MM.1S (cell line): Measurements from ENCODE around the gene TMEM175.

Source experiments
- DNase-seq: peaks from one replicate; pipeline ENCODE4 v3.0.0-alpha.2; 2015
- H2AFZ ChIP-seq: fragments of 300-600 bp; sonication (generic); 2 replicates; pipeline ENCODE4 v1.6.0; 2016; ENCODE audit warnings: antibody characterized with exemption, low read length
- H3F3A ChIP-seq: fragments of 300-600 bp; sonication (generic); 2 replicates; pipeline ENCODE4 v1.6.1; 2016; ENCODE audit warnings: mild to moderate bottlenecking, antibody characterized with exemption, low read length, moderate library complexity, mixed read lengths; ENCODE audit not compliant: insufficient read depth
- H3K27ac ChIP-seq: fragments of 300-600 bp; sonication (generic); 2 replicates; pipeline ENCODE4 v1.5.1; 2016; ENCODE audit warnings: mild to moderate bottlenecking, low read length
- H3K27me3 ChIP-seq: fragments of 300-600 bp; sonication (generic); replicated peaks from 2 replicates; pipeline ENCODE4 v1.6.0; 2016; ENCODE audit warnings: low read length; ENCODE audit not compliant: insufficient read depth
- H3K36me3 ChIP-seq: fragments of 300-600 bp; sonication (generic); replicated peaks from 2 replicates; pipeline ENCODE4 v1.6.1; 2016; ENCODE audit warnings: mild to moderate bottlenecking, low read length, mixed read lengths; ENCODE audit not compliant: insufficient read depth
- H3K4me1 ChIP-seq: fragments of 300-600 bp; sonication (generic); 2 replicates; pipeline ENCODE4 v1.6.1; 2016; ENCODE audit warnings: low read length, mixed read lengths
- H3K4me2 ChIP-seq: fragments of 300-600 bp; sonication (generic); 2 replicates; pipeline ENCODE4 v1.6.0; 2016; ENCODE audit warnings: low read depth, low read length
- H3K4me3 ChIP-seq: fragments of 300-600 bp; sonication (generic); 2 replicates; pipeline ENCODE4 v1.5.1; 2016; ENCODE audit warnings: low read length, mixed read lengths
- H3K79me2 ChIP-seq: fragments of 300-600 bp; sonication (generic); 2 replicates; pipeline ENCODE4 v1.6.1; 2016; ENCODE audit warnings: mixed run types, low read length, mixed read lengths
- H3K9ac ChIP-seq: fragments of 300-600 bp; sonication (generic); 2 replicates; pipeline ENCODE4 v1.6.1; 2016; ENCODE audit warnings: low read length, mixed read lengths
- H3K9me2 ChIP-seq: fragments of 300-600 bp; sonication (generic); replicated peaks from 2 replicates; pipeline ENCODE4 v1.6.1; 2016; ENCODE audit warnings: mild to moderate bottlenecking, low read length, mixed read lengths; ENCODE audit not compliant: insufficient read depth
- H3K9me3 ChIP-seq: fragments of 300-600 bp; sonication (generic); replicated peaks from 2 replicates; pipeline ENCODE4 v1.6.1; 2016; ENCODE audit warnings: mild to moderate bottlenecking, low read length, mixed read lengths; ENCODE audit not compliant: insufficient read depth
- H4K20me1 ChIP-seq: fragments of 300-600 bp; sonication (generic); 2 replicates; pipeline ENCODE4 v1.6.1; 2016; ENCODE audit warnings: mild to moderate bottlenecking, low read length, moderate library complexity, mixed read lengths; ENCODE audit not compliant: insufficient read depth
- EZH2 ChIP-seq: fragments of 300-600 bp; sonication (generic); optimal IDR thresholded peaks from 2 replicates; pipeline ENCODE3; 2017; ENCODE audit warnings: low read depth, mild to moderate bottlenecking, antibody characterized with exemption, low read length, mixed read lengths
- EZH2phosphoT487 ChIP-seq: fragments of 300-600 bp; sonication (generic); IDR thresholded peaks from 2 replicates; pipeline ENCODE4 v1.6.1; 2018; ENCODE audit warnings: antibody characterized with exemption, low read length
- TF ChIP-seq, protein P1 (sequence below): fragments of 300-600 bp; sonication (generic); IDR thresholded peaks from 2 replicates; pipeline ENCODE4 v1.5.1; 2016; ENCODE audit warnings: antibody characterized with exemption, low read length, mixed read lengths

The TMEM175 gene

DNA sequence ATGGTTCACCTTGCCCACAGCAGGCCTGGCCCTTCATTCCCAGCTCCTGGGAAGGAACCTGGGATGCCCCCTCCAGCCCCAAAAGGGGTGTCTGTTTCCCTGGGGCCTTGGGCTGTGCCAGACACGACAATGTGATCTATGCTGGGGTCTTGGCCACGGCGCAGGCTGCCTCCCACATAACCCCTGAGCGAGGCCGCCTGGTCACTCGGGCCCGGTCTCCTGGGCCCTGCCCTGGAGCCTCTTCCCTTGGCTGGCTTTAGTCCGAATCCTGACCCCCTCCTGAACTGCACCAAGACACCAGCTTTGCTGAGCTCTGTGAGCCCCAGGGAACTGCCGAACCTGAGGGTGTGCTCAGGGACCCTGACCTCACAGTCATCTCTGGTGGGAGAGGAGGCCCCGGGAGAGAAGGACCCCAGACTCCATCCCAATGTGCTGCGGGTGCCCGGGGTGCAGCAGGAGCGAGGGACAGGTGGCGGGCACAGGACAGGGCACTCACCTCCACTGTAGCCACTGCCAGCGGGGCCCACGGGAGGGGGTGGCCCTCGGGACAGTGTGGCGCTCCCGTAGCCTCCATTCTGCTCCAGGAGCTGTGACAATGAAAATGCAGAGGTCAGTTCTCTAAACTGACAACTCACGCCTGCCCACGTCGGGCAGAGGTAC, 42.1 kb upstream of the TMEM175 start:
- Histone ChIP-seq H3K4me3 (no peak overlapping the region), H3K4me2 (no peak overlapping the region), H4K20me1 (no peaks in the 10 kb centered on the region), H3K36me3 (peaks cover 6% of the 10 kb centered on the region; the same call in 1 of the 2 replicates), H3K27ac (no peak overlapping the region), H3K9ac (no peak overlapping the region), H3F3A (no peaks in the 10 kb centered on the region), H3K9me3 (no peaks in the 10 kb centered on the region), H3K9me2 (no peaks in the 10 kb centered on the region), H2AFZ (no peak overlapping the region), H3K27me3 (no peaks in the 10 kb centered on the region), H3K4me1 (no peaks in the 10 kb centered on the region), H3K79me2 (no peaks in the 10 kb centered on the region)
- no peak for DNase-seq
- TF ChIP-seq EZH2 = no peak
- no peak for TF ChIP-seq EZH2phosphoT487
- TF ChIP-seq, protein P1, sequence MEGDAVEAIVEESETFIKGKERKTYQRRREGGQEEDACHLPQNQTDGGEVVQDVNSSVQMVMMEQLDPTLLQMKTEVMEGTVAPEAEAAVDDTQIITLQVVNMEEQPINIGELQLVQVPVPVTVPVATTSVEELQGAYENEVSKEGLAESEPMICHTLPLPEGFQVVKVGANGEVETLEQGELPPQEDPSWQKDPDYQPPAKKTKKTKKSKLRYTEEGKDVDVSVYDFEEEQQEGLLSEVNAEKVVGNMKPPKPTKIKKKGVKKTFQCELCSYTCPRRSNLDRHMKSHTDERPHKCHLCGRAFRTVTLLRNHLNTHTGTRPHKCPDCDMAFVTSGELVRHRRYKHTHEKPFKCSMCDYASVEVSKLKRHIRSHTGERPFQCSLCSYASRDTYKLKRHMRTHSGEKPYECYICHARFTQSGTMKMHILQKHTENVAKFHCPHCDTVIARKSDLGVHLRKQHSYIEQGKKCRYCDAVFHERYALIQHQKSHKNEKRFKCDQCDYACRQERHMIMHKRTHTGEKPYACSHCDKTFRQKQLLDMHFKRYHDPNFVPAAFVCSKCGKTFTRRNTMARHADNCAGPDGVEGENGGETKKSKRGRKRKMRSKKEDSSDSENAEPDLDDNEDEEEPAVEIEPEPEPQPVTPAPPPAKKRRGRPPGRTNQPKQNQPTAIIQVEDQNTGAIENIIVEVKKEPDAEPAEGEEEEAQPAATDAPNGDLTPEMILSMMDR = no peak

DNA sequence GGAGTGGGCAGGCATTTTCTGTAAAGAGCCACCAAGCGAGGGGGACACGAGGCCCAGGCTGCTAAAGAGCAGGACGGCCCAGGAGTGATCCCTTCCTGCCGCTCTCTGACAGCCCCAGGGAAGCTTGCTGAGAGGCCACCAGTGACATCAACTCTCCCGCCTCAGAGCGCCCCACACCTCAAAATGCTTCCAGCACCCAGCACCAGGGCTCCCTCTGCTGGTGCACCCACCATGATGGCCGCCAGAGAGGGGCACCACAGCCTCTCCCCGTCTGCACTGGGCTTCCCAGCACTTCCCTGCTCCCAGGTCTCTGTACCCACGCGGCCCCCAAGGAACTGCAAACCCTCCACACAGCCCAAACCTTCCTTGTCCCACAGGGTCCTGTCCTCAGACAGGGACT, 40.5 kb upstream of the TMEM175 start:
- H3K9me3 ChIP-seq = no peaks in the 10 kb centered on the region
- no peak overlapping the region for H3K4me3 ChIP-seq
- no peaks in the 10 kb centered on the region for H3K9me2 ChIP-seq
- no peak overlapping the region for H2AFZ ChIP-seq
- peaks cover 13% of the 10 kb centered on the region for H3K36me3 ChIP-seq
- DNase-seq = no peak
- H3K4me2 ChIP-seq = no peak overlapping the region
- no peaks in the 10 kb centered on the region for H3F3A ChIP-seq
- TF ChIP-seq EZH2 (no peak), EZH2phosphoT487 (no peak)
- TF ChIP-seq, protein P1 = no peak
- no peak overlapping the region for H3K27ac ChIP-seq
- H3K79me2 ChIP-seq = no peaks in the 10 kb centered on the region
- H3K9ac ChIP-seq = no peak overlapping the region
- H3K27me3 ChIP-seq = no peaks in the 10 kb centered on the region
- H4K20me1 ChIP-seq = no peaks in the 10 kb centered on the region
- H3K4me1 ChIP-seq = no peaks in the 10 kb centered on the region

DNA sequence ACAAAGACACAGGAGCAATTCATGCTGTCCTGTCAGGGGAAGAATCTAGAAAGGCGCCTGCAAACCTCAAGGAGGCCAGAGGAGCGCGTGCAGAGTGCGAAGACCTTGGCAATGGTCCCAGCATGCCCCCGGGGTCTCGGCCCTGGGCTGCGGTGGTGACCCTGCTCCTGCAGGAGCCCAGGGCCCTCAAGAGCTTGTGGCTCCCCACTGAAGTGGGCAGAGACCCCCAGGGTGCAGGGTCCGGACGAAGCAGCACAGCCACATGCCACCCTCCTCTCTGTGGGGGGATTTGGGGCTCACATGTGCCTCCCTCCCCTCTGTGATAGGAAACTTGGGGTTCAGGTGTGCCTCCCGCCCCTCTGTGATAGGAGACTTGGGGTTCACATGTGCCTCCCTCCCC, 39.5 kb upstream of the TMEM175 start:
- Histone ChIP-seq H3K9me2 (no peaks in the 10 kb centered on the region), H3K4me3 (no peak overlapping the region), H3K4me1 (no peaks in the 10 kb centered on the region), H3K27ac (no peak overlapping the region), H3F3A (no peaks in the 10 kb centered on the region), H3K4me2 (no peak overlapping the region), H4K20me1 (no peaks in the 10 kb centered on the region), H2AFZ (no peak overlapping the region), H3K79me2 (no peaks in the 10 kb centered on the region), H3K36me3 (peaks cover 17% of the 10 kb centered on the region), H3K27me3 (no peaks in the 10 kb centered on the region), H3K9me3 (no peaks in the 10 kb centered on the region), H3K9ac (no peak overlapping the region)
- no peak for DNase-seq
- TF ChIP-seq EZH2phosphoT487 = no peak
- TF ChIP-seq, protein P1 = no peak
- no peak for TF ChIP-seq EZH2
